Measurements from ENCODE around the gene CPSF4L.

The CPSF4L gene

GRCh38 chr17:73232587-73233373 lies 28.9 kb downstream of the CPSF4L start:
- no peak for DNase-seq (ENCODE audit: low read depth)

DNA sequence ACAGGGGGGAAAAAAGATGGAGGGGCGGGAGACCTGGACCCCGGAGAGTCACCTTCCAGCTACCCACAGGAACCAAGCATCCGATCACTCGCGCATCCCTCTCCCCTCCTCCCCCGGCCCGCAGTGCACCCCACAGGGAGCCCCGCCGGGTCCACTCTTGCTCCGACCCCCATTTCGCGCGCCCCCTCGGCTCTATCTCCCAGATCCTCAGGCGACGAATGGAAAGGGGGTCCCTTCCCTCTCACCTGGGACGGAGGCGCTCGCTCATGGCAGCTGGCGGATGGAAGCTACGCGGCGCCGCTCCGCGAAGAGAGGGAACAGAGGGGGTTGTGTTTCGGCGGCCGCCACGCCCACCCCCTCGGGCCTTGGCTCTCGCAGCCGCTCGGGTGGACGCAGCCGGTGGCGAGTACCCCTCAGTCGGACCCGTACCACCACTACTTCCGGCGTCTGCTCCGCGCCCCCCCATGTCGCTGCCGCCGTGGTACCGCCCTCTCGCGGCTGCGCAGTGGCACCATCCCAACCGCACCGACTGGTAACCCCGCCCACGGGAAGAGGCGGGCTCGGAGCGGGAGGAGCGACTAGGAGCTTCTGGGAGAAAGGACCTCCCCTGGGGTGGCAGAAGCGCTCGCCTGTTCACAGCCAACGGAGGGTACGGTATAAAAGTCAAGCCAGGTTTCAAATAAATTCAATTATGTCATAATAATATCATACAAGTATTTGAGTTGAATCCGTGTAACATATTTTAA lies 29.7 kb downstream of the CPSF4L start:
- DNase-seq (ENCODE audit: low read depth): peak; percentile 97

GRCh38 chr17:73231395-73231794 lies 30.3 kb downstream of the CPSF4L start:
- no peak for DNase-seq (ENCODE audit: low read depth)

GRCh38 chr17:73230088-73230487 lies 31.6 kb downstream of the CPSF4L start:
- no peak for DNase-seq (ENCODE audit: low read depth)

- DNase-seq (ENCODE audit: low read depth): no peak
Observed at GRCh38 chr17:73228748-73229236, 32.9 kb downstream of the CPSF4L start.

- no peak for DNase-seq (ENCODE audit: low read depth)
Observed at GRCh38 chr17:73227944-73228343, 33.7 kb downstream of the CPSF4L start.

GRCh38 chr17:73227379-73227778 lies 34.3 kb downstream of the CPSF4L start:
- no peak for DNase-seq (ENCODE audit: low read depth)

DNA sequence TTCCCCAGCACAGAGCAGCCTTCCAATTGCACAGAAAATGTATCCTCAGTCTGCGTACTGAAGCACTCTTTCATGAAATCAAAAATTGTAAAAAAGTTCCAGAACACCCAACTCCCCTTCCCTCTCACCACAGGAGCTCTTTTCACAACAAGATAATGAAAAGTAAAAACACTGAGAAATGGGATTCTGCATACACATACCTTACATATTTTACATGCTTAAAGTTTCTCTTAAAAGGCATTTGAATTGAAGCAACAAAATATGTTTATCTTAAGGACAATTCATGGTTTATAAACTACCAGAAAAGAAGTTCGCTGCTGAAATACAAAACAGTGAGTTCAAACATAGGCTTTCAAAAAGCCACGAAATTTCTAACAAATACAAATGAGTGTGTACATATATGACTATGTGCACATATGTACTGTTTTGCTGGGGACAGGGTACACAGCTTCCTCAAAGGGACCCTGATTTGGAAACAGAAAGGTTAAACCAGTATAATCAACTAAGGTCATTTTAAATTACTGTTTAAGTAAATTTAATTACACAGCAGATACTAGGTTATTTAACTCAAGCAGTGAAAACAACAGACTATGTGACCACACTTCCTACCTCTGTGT lies 35.0 kb downstream of the CPSF4L start:
- no peak for DNase-seq (ENCODE audit: low read depth)

DNA sequence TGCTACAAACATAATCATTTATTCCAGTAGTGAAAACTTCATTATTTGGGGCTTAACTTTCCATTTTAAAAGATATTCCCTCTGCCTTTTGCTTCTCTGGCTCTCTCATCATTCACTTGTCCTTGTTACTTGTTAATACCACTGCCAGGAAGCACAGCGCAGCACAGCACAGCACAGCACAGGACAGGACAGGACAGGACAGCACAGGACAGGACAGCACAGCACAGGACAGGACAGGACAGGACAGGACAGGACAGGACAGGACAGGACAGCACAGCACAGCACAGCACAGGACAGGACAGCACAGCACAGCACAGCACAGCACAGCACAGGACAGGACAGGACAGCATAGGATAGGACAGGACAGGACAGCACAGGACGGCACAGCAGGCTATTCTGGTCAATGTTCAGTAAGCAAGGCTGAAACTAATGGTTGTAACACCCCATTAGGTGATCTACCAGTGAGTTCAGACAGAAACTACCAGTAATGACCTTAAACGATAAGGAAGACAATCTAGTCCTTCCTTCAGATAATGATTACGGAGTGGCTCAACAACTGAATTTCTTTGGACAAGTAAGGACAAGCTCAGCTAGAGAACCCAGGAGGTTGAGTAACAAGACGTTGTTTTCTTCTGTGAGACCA lies 36.9 kb downstream of the CPSF4L start:
- DNase-seq (ENCODE audit: low read depth): no peak

GRCh38 chr17:73224237-73224636 lies 37.4 kb downstream of the CPSF4L start:
- DNase-seq (ENCODE audit: low read depth): no peak

DNA sequence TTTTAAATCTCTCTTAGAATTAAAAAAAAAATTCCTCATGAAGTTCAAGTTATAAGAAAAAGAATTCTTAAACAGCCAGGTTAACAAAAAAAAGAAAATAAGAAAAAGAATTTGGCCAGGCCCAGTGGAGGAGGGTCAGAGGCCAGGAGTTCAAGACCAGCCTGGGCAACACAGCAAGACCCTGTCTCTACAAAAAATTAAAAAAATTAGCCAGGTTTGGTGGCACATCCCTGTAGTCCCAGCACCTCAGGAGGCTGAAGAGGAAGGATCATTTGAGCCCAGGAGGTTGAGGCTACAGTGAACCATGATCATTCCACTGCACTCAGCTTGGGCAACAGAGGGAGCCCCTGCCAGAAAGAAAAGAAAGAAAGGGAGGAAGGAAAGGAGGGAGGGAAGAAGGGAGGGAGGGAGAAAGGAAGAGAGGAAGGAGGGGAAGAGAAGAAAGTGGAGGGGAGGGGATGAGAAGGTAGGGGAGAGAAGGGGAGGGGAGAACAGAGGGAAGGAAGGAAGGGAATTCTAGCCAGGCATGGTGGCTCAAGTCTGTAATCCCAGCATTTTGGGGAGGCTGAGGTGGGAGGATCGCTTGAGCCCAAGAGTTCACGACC lies 38.0 kb downstream of the CPSF4L start:
- DNase-seq (ENCODE audit: low read depth): no peak

DNA sequence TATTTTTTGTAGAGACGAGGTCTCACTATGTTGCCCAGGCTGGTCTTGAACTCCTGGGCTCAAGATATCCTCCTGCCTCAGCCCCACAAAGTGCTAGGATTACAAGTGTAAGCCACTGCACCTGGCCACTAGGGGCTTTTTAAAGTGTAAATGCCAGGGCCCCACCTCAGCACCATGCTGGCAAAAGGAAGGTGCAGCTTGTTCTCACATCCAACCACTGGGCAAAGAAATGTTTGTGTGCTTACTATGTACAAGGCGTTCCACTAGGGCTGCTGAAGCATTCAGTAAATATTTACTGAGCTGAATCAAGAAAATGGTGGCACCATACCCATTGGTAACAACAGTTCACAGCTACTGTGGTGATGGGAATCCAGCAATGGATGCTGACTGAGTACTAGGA lies 46.2 kb downstream of the CPSF4L start:
- DNase-seq (ENCODE audit: low read depth): no peak

DNA sequence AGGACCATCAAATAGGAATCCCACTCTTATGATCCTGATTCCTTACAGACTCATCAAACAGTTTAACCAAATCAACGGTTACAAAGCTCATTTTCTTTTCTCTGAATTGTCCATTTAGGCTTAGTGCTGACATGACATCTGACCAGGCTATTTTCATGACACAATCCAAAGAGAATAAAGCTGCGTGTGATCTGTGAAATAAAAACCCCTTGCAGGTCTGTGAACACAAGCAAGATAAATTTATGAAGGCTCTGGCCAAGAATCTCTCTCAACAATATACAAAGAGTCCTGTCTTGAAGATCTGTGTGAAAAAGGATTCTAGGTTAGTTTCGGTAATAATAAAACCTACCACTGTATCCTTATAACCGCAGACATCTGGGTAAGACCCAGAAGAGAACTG lies 46.8 kb downstream of the CPSF4L start:
- no peak for DNase-seq (ENCODE audit: low read depth)

DNA sequence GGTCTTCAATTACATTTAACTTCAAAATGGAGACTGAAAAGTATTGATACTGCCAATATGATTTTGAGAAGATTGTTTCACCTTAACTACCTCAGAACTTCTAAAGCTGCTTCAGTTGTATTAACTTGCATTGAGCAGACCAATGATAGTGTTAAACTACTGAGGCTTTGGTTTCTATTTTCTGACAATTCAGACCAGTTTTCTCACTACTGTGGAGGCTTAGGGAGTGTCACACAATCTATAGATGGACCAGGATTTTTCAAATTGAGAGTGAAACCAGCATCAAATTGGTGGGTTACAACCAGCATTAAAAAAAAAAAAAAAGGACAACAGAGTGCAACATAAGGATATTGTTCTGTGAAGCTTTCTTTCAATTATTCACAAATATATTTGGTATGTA lies 47.7 kb downstream of the CPSF4L start:
- no peak for DNase-seq (ENCODE audit: low read depth)

- peak; percentile 40 for DNase-seq (ENCODE audit: low read depth)
Observed at GRCh38 chr17:73211745-73212144, 49.9 kb downstream of the CPSF4L start.

DNA sequence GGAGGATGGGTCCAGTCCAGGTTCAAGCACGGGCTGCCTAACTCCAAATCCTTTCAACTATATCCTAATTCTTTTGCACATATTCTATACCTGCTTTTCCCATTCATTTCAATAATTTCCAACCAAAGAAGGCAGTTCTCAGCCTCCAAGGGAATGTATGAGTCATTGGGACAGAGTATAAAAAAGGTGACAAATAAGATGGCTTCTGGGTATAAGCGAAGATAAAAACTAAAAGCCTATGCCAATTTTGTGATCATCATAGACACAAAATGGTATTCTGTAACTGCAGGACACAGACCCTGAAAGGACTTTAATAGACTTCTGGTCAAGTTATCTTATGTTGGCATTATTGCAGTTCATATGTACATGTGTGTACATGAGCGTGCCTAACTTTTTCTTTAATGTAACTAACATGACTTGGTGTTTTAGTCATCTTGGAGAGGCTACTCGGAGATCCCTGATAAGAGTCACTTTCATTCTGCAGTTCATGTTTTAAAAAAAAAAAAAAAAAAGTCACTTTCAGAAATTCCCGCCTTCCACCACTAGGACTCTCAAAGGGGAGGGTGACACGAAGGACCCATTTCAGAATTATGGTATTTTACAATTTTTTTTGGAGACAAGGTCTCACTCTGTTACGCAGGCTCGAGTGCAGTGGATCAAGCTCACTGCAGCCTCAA lies 51.5 kb downstream of the CPSF4L start:
- DNase-seq (ENCODE audit: low read depth): no peak

- DNase-seq (ENCODE audit: low read depth): no peak
Observed at GRCh38 chr17:73209436-73209835, 52.2 kb downstream of the CPSF4L start.

DNA sequence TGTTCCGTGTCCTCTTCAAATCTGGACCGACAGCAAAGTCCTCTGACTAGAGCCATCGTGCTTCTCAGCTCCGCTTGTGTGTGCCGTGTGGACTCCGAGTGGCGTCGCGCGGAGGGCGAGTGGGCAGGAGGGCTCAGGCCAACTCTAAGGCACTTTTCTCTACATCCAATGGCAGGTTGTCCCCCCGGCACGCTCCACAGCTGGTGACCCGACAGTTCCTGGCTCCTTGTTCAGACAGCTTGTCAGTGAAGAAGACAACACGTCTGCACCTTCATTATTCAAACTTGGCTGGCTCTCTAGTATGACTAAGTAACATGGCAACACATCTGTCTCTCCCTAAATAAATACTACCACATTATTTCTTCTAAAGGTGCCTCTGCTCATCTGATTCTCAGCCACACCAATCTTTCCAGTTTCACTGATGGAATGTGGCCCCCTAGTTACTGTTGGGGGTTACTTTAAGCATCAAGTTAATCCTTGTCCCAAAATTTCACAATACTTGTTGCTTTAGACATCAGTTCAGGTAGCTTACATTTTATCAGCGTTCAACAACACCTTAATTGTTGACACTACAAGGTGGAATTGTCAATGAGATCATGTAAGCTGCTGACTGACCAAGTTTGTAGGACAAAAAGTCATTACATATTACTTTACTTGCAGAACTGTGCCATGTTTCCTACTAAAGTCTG lies 53.4 kb downstream of the CPSF4L start:
- DNase-seq (ENCODE audit: low read depth): no peak

- DNase-seq (ENCODE audit: low read depth): no peak
Observed at GRCh38 chr17:73205459-73205961, 56.2 kb downstream of the CPSF4L start.

DNA sequence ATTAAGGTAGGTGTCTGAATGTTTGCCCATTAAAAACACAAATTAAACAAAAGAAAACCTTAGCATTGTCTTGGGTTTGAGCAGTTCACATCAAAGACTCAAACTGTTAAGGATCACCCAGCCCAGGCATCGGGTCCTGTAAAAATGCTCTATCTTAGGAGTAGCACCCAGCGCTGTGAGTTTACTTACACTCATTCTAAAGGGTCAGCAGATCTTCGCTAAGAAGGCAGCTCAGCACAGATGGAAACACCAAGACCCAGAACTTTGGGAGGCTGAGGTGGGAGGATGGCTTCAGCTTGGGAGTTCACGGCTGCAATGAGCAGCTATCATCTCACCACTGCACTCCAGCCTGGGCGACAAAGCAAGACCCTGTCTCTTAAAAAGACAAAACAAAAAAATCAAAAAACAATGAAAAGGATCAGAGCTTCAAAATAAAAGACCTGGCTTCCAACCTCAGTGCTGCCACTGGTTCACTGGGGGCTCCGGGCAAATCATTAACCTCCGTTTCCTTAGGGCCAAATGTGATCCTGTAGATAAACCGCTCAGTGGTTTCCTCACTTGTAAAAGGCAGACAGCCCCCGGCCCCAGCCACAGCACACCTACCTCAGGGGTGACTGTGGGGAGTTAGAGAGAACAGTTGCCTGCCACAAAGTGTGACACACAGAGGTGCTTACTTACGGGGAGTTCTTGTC lies 57.7 kb downstream of the CPSF4L start:
- DNase-seq (ENCODE audit: low read depth): peak; percentile 9
